ENCODE measurements around the gene SRF.
"Not testable (repeated sequence)": the region's sequence is repeated elsewhere in the genome, so short reads cannot be mapped to it uniquely, and the experiment has no call there.

Gene SRF

DNA sequence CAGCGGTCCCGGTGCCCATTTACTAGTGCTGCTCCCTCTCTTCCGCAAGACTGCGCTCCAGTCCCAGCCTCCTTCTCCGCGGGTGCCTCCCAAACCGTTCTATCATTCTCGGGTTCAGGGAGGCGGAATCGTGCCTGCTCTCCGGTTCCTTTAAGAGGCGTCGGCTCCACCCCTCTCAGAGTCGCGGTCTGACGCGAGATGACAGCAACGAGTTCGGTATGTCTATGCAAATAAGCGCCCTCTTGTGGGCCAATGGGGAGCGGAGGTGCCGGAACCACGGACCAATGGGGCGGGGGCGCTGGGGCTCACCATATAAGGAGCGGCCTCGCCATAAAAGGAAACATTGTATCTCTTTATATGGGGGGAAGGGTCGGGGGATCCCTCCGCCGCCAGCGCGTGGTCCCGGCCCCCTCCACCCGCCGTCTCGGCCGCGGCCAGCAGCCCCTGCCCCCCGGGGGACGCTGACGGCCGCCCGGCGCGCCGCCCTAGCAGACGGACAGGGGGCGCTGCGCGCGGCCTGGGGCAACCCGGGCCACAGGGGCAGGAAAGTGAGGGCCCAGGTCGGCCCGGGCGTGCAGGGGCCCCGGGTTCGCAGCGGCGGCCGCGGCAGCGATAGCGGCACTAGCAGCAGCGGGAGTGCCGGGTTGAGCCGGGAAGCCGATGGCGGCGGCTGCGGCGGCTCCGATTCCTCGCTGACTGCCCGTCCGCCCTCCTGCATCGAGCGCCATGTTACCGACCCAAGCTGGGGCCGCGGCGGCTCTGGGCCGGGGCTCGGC, at the start of gene SRF:
Gene SRF, plus strand, starts transcription at position 339 of the 776 bp plus-strand sequence. Its CDS starts 388 bp downstream, at position 727.
- in situ Hi-C loops (cut with MboI; ENCODE audit: low sequenced_read_pairs) = no loop called here

DNA sequence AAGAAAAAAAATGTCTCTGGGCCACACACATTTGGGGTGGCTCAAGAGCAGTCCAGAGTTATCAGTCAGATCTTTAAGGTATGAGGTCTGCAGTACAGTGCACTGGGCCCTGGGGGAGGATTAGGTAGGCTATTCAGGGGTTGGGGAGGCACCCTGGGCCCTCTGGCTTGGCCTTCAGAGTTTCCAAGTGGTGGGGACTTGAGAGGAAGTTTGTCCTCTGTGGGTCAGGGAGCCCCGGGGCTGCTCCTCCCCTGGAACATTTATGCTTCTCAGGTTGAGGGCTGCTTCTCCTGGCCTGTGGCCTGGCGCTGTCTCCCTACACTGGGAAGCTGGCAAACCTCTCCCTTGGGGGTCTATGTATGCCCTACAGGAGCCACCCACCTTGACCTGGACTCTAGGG, 48.9 kb upstream of the SRF start:
- in situ Hi-C loops (cut with MboI; ENCODE audit: low sequenced_read_pairs) = no loop called here

DNA sequence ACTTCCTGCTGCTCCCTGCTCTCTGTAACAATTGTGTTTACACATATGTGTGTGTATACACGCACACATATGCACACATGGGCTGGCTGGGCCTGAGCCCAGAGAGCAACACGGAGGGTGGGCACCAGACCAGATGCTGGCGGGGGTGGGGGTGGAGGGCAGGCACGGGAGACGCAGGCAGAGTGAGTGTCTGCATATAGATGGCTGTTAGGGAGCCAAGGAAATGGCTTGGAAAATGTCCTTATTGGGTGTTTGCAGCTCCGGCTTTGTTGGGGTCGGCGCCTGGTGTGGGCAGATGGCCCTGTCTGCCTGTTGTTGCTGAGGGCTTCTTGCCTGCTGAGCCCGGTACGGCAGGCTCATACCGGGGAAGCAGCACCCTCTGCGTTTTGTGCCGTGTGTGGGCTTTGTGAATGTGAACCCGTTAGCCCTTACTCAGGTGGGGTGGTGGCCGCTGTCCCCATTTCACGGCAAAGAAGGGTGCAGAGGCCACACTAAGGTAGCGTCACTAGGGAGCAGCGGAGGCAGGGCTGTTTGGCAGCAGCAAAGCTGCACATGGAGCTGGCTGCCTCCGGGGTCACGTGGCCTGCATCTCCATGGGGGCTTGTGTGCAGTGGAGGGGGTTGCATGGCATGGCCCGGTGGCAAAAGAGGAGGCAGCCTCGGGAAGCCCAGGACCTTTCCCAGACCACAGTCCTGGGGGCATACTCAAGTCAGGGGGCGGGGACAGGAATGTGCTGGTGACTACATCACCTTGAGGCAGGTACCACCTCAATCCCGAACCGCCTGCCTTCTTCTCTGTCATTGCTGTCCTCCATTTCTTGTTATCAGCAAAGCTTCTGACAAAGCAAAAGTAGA, 47.4 kb upstream of the SRF start:
- in situ Hi-C loops (cut with MboI; ENCODE audit: low sequenced_read_pairs) = no loop called here

DNA sequence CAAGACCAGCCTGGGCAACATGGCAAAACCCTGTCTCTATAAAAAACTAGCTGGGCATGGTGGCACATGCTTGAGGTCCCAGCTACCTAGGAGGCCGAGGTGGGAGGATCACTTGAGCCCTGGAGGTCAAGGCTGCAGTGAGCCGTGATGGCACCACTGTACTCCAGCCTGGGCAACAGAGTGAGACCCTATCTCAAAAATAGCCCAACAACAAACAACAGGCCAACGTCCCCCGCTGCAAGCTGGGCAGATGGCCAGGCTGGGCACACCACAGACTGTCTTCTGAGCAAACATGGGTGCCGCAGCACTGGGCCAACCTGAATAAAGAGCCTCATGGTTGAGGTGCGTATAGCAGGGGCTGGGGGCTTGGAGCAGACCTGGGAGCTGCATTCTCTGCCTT, 46.6 kb upstream of the SRF start:
- in situ Hi-C loops (cut with MboI; ENCODE audit: low sequenced_read_pairs) = no loop called here

DNA sequence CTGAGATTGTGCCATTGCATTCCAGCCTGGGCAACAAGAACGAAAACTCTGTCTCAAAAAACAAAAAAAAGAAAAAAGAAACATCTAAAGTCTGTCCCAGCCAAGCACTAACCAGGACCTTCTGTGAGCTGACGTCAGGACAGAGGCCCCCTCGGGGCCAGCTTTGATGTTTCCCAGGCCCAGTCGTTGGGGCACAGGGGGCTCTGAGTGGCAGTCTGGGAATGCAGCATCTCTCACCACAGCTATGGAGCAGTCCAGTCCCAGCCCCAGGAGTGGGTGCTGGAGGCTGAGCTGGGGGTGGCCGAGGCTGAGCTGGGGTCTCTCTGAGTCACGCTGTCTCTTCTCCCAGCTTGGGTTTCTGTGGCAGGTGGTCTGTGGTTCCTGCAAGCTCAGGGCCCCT, 46.0 kb upstream of the SRF start:
- in situ Hi-C loops (cut with MboI; ENCODE audit: low sequenced_read_pairs) = no loop called here

DNA sequence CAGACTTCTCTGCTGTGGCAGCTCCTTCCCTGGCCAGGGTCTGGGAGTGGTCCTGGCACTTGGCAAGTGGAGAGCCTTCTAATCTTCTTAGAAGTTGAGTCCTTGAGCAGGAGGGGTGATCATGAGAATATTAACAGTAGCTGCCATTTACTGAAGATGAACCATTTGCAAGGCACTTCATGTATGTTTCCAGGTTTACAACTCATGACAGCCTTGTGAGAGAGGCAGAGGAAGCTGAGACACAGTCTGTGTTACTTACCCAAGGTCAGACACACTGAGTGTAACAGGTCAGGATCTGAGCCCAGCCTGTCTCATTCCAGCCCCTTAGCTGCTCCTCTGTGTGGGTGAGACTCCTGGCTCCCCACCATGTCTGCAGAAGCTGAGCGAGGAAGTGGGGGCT, 45.5 kb upstream of the SRF start:
- in situ Hi-C loops (cut with MboI; ENCODE audit: low sequenced_read_pairs) = no loop called here

DNA sequence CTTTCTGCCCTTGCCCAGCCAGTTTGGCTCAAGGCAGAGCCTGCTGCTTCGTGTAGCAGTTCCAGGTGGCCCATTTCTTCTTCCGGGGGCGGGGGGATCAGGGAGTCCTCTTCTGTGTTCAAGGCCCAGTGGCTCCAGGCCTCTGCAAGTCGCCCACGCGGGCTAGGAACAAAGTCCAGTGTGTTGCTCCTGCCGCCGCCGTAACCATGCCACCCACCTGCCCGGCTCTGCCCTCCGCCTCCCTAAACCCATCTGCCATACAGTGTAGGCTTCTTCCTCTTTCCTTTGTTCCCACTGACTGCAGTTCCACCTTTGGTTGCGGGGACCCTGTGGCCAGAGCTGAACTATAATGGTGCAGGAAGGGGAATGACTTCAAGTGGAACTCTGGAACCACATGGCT, 43.9 kb upstream of the SRF start:
- in situ Hi-C loops (cut with MboI; ENCODE audit: low sequenced_read_pairs) = no loop called here

DNA sequence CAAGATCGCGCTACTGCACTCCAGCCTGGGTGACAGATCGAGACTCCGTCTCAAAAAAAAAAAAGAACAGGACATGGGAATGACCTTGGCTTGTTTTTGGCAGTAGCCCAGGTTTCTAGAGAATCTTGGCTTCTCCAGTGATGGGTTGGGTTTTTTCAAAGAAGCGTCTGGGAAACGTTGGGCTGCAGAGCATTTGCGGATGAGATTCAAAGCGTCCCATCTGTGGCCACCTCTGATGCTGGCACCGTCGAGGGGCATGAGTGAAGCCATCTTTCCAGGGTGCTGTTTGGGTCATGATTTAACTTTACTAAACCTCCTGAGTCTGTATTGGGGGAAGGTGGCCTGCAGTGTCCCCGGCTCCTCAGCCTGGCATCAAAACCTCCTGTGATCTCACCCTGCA, 43.2 kb upstream of the SRF start:
- in situ Hi-C loops (cut with MboI; ENCODE audit: low sequenced_read_pairs) = no loop called here

DNA sequence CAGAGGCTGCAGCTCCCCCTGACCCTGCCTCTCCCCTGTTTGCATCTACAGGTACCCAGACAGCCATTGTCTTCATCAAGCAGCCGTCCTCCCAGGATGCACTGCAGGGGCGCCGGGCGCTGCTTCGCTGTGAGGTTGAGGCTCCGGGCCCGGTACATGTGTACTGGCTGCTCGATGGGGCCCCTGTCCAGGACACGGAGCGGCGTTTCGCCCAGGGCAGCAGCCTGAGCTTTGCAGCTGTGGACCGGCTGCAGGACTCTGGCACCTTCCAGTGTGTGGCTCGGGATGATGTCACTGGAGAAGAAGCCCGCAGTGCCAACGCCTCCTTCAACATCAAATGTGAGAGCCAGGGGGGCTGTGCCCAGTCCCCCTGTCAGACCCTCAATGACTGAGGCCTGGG, 42.1 kb upstream of the SRF start:
- in situ Hi-C loops (cut with MboI; ENCODE audit: low sequenced_read_pairs) = no loop called here

DNA sequence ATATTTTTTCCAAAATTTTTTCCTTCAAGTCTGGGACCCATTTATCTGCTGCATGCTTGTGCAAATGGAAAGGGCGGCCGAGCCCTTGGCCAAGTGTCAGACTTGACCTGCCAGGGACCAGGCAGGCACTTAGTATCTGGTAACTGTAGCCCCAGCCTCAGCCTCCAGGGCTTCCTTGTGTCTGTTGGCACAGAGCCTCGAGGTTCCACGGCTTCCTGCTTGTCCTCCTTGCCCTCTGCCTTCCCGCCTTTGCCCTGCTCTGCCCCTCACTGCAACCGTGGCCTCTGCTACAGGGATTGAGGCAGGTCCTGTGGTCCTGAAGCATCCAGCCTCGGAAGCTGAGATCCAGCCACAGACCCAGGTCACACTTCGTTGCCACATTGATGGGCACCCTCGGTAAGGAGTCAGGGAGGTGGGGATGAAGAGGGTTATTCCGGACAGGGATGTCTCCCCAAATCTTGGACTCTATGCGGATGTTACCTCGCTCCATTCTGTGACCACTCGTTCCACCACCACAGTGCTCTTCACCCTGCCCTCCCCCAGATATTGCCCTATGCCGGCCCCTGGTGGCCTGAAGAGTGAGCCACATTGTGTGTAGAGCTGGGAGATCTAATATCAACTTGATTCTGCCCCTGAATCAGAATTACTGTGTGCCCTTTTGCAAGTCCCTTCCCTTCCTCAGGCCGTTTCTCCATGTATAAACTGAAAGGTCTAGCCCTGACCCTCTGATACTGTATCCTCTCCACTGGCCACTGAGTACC, 41.5 kb upstream of the SRF start:
- in situ Hi-C loops (cut with MboI; ENCODE audit: low sequenced_read_pairs) = no loop called here

DNA sequence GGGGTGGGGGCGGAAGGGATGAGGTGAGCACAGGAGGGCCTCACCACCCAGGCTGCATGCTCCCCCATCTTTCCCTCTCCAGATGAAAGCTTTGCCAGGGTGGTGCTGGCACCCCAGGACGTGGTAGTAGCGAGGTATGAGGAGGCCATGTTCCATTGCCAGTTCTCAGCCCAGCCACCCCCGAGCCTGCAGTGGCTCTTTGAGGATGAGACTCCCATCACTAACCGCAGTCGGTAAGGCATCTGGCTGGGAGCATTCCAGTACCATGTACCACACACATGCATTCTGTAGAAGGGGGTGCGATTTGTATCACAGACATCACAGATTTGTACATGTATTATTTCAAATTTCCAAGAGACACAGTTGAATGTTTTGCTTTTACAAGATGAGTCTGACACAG, 40.6 kb upstream of the SRF start:
- in situ Hi-C loops (cut with MboI; ENCODE audit: low sequenced_read_pairs) = no loop called here

DNA sequence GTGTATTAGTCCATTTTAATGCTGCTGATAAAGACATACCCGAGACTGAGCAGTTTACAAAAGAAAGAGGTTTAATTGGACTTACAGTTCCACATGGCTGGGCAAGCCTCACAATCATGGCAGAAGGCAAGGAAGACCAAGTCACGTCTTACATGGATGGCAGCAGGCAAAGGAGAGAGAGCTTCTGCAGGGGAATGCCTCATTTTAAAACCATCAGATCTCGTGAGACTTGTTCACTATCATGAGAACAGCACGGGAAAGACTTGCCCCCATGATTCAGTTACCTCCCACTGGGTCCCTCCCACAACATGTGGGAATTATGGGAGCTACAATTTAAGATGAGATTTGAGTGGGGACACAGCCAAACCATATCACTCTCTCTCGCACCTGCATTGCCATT, 39.7 kb upstream of the SRF start:
- in situ Hi-C loops (cut with MboI; ENCODE audit: low sequenced_read_pairs) = not testable (repeated sequence)

DNA sequence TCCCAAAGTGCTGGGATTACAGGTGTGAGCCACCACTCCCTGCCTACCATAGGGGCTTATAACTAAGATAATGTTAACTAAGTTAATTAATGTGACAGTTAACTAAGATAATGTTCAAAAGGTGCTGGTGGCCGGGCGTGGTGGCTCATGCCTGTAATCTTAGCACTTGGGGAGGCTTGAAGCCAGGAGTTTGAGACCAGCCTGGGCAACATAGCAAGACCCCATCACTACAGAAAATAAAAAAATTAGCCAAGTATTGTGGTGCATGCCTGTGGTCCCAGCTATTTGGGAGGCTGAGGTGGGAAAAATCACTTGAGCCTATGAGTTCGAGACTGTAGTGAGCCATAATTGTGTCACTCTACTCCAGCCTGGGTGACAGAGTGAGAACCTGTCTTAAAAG, 32.8 kb upstream of the SRF start:
- in situ Hi-C loops (cut with MboI; ENCODE audit: low sequenced_read_pairs) = no loop called here

DNA sequence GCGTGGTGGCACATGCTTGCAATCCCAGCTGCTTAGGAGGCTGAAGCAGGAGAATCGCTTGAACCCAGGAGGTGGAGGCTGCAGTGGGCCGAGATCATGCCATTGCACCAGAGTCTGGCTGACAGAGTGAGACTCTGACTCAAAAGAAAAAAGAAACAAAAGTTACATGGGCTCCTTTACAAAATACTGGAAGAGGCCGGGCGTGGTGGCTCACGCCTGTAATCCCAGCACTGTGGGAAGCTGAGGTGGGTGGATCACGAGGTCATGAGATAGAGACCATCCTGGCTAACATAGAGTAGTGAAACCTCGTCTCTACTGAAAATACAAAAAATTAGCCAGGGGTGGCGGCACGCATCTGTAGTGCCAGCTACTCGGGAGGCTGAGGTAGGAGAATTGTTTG, 31.1 kb upstream of the SRF start:
- in situ Hi-C loops (cut with MboI; ENCODE audit: low sequenced_read_pairs) = not testable (repeated sequence)

DNA sequence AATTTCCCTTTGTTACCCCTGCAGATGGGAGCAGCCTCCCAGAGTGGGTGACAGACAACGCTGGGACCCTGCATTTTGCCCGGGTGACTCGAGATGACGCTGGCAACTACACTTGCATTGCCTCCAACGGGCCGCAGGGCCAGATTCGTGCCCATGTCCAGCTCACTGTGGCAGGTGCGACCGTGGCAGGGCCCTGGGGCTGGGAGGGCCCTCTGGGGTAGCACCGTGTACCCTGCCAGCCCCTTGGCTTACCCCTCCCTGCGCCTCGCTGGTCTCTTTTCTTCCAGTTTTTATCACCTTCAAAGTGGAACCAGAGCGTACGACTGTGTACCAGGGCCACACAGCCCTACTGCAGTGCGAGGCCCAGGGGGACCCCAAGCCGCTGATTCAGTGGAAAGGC, 29.4 kb upstream of the SRF start:
- in situ Hi-C loops (cut with MboI; ENCODE audit: low sequenced_read_pairs) = no loop called here

DNA sequence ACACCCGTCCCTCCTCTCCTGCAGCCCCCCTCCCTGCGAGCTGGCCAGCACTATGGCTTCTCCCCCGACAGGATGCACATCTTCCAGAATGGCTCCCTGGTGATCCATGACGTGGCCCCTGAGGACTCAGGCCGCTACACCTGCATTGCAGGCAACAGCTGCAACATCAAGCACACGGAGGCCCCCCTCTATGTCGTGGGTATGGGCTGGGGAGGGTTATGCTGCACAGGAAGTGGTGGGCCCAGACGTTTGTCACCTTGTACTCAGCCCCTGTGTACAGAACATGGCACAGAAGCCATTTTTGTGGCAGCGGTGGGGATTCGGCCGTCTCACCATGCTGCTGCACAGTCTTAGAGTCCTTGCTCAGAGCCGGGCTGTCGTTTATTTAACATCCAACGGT, 29.0 kb upstream of the SRF start:
- in situ Hi-C loops (cut with MboI; ENCODE audit: low sequenced_read_pairs) = no loop called here

DNA sequence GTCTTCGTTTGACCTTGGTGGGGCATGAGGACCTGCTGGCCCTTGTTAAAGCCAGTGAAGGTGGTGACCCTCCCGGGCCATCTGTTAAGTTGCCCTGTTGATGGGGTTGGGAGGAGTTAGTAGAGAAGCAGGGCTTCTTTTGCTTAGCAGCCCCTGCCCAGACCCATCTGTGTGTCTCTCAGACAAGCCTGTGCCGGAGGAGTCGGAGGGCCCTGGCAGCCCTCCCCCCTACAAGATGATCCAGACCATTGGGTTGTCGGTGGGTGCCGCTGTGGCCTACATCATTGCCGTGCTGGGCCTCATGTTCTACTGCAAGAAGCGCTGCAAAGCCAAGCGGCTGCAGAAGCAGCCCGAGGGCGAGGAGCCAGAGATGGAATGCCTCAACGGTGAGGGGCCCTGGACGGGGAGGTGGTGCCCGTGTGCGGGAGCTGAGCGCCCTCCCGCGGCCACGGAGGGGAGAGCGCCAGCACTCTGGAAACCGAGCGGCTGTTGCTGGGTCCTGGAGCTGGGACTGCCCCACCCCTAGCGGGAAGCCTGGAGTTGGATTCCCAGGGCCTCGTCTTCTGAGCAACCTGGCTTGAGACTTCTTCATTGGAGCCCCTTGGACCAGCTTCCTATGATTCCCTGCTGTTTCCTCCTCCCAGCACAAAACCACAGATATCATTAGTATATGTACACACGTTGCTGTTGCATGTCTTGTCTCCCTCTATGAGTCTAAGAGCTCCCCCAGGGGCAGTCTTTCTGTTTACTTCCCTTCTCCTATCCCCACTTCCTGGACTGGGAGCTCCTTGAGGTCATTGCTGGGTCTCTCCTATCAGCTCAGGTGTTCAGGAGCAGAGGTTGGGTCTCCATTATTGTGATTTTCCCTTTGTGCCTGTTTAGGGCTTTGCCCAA, 27.6 kb upstream of the SRF start:
- in situ Hi-C loops (cut with MboI; ENCODE audit: low sequenced_read_pairs) = no loop called here

DNA sequence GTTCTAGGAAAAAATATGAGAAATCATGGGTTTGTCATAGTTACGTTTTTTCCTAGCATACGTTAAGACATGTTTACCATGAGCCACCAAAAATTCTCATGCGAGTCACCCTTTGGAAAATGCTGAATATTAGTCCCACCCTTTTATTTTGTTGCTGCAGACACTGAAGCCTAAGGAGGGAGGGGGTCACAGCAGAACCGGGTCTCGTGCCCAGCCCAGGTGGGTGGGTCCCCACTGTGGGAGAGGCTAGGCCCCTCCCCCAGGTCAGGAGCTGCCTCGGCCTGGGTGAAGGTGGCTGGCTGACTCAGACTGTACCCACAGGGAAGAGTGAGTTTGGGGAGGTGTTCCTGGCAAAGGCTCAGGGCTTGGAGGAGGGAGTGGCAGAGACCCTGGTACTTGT, 26.2 kb upstream of the SRF start:
- in situ Hi-C loops (cut with MboI; ENCODE audit: low sequenced_read_pairs) = loop anchor here (5.0 kb wide), 1 partner anchor 243 kb away; no protein-coding TSS in a partner anchor

DNA sequence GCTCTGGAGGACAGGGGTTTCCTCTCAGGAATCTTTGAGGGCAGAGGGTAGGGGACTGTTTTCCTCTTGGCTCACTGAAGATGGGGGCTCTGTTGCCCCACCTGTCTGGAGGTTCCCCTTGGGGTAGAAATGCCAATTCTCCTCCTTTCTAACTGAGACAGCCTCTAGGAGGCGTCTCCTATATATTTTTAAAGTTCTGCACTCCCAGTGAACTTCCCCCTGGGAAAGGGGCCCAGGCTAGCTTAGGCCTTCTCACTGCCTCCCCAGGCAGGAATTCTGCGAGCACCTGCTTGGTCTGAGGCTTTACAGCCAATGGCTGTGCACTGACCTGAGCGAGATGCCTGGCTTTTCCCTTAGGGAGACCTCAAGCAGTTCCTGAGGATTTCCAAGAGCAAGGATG, 24.8 kb upstream of the SRF start:
- in situ Hi-C loops (cut with MboI; ENCODE audit: low sequenced_read_pairs) = loop anchor here (5.0 kb wide), 1 partner anchor 244 kb away; no protein-coding TSS in a partner anchor

Measured in HL-60/S4 (cell line).